Germinal center (tissue), 1 donor: ENCODE data around the gene PTPRG.

Experiments used
- DNase-seq: peaks from one replicate; pipeline ENCODE4 v3.0.0; 2012; ENCODE audit warnings: mixed read lengths, low spot score

The PTPRG gene

DNA sequence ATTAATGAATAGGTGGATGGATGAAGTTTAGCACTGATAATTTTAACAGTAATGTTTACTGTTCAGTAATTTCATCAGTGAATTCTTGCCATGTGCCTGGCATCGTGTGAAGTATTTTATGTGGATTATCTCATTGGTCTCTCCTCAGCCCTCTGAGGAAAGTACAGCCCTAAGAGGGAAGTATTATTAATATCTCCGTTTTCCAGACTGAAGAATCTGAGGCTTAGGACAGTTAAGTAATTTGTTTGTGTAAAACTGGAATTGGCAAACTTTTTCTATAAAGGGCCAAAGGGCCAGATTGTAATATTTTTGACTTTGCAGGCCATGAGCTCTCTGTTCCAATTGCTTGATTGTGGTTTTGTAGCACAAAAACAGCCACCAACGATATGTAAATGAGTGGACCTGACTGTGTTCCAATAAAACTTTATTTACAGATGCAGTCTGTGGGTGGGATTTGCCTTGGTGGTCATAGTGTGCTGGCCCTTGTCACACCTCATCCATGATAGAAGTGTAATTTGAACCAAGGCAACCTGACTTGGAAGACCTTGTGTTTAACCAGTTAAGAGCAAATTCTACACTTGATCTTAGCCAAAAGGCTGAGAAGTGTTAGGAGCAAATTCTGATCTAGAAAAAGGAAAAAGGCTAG, 556.7 kb downstream of the PTPRG start:
- DNase-seq, result no peak

- DNase-seq, result no peak
These were observed 557.8 kb downstream of the PTPRG start for GRCh38 chr3:62119139-62119538.

- no peak for DNase-seq
These were observed 561.4 kb downstream of the PTPRG start for GRCh38 chr3:62122819-62123218.

DNA sequence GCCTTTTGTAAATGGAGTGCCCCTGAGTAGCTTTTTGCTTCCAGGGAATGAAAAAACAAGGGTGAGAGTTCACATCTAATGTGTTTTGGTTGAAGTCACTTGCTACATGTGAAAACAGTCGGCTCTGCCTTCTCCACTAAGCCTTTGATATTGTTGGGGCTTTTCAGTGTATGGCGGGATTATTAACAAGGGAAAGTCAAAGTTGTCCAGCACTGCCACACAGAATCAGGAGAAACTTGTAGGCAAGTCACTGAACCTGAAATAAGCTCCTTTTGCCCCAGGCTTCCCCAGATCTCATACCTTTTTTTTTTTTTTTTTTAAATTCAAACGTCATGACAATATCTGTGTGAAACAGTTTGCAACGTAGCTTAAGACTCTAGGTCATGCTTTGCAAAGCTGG, 564.0 kb downstream of the PTPRG start:
- no peak for DNase-seq

DNA sequence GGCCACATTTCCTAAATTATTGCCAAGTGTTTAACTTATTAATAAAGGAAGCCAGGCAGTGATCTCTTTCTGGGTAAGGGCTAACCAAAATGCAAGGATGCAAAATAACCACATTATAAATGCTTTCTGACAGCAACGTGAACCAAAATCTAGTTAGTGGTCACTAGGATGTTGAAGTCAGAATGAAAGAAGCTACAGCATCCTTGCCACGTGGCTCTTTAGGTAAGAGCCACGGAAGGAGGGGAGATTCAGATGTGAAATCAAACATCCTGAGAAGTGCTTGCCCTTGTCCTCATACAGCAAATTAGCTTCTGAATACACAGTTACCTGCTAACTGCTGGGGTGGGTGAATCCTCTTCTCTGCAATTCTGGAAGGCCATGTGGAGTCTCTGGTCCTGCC, 565.7 kb downstream of the PTPRG start:
- DNase-seq, result no peak

GRCh38 chr3:62128051-62128450, 566.7 kb downstream of the PTPRG start:
- DNase-seq, result no peak

- no peak for DNase-seq
These were observed 567.3 kb downstream of the PTPRG start for GRCh38 chr3:62128681-62129080.

DNA sequence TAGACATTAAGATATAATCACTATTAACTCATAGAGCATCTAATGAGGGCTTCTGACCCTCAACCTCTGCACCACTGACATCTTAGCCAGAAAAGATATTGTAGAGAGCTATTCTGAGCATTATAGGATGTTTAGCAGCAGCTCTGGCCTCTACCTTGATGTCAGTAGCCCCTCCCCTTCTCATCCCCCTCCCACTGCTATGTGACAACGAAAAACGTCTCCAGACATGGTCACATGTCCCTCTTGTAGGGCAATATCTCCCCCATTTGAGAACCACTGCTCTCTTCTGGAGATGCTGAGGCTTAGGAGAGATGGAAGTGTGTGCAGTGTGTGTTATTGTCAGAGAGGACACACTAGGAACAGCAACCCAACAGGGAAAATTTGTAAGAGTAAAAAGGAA, 569.7 kb downstream of the PTPRG start:
- DNase-seq, result no peak

DNA sequence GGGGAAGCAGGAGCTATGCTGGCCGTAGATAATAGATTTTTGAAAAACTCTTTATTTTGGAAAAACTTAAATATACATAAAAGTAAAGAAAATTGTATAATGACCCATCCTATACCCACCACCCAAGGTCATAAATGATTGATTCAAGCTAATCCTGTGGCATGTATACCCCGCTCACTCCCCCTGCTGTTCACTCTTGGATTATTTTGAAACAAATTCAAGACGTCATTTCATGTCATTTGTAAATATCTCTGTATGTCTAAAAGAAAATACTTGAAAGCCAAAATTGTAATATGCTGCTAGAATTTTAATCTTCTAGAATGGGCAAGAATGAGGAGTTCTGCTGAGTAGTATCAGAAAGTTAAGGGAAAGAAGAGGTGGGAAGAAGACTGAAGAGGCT, 570.2 kb downstream of the PTPRG start:
- no peak for DNase-seq

- no peak for DNase-seq
These were observed 570.7 kb downstream of the PTPRG start for GRCh38 chr3:62132027-62132602.

DNA sequence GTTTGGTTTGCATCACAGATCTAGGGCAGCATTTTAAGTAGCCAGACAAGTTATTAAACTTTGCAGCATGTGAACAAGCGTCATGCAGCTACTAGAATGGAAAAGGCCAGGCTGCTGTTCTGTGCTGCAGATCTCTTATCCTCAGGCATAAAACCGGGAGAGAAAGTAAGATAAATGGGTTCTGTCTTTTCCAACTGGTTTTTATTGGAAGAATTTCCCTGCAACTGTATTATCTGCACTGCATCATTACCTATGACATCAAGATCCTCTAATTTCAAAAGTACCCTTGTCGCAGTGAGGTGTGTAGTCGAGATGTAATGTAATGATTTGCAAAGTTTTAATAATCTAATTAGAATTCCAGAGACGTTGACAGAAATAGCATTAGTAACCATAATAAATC, 571.6 kb downstream of the PTPRG start:
- DNase-seq, result no peak

- DNase-seq, result no peak
These were observed 572.7 kb downstream of the PTPRG start for GRCh38 chr3:62134061-62134496.

- no peak for DNase-seq
These were observed 574.4 kb downstream of the PTPRG start for GRCh38 chr3:62135741-62136140.

GRCh38 chr3:62139957-62140356, 578.6 kb downstream of the PTPRG start:
- DNase-seq, result no peak

DNA sequence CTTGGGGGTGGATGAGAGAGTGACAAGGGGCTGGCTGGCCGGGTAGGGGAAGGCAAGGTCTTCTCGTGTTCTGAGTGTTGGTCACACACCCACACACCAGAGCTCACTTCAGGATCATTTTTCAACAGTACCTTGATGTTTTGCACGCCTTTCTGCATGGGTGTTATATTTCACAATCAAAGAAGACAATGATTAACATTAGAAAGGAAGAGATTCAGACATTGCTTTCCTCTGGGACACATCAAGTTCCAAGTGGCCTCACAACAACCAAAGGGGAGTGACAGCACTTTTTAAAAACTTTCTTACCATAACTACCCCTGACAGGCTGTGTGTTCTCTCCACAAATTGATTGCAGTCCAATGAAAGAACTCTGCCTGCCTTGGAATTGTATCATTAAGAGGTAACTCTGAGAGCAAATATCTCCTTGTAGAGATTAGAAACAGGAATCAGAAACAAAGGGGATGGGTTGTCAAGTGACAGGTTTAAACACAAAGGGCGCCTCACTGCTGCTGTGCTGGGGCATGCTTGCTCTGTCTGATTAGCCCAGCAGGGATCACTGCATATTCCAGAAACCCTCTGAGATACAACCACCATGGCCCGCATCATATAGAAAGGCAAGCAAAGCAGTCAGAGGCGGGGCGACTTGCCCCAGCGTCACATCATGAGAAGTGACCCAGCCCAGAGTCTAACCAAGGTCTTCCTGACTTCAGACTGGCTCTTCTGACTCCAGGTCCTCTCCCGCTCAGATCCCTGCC, 581.1 kb downstream of the PTPRG start:
- no peak for DNase-seq

GRCh38 chr3:62143843-62144450, 582.6 kb downstream of the PTPRG start:
- no peak for DNase-seq

DNA sequence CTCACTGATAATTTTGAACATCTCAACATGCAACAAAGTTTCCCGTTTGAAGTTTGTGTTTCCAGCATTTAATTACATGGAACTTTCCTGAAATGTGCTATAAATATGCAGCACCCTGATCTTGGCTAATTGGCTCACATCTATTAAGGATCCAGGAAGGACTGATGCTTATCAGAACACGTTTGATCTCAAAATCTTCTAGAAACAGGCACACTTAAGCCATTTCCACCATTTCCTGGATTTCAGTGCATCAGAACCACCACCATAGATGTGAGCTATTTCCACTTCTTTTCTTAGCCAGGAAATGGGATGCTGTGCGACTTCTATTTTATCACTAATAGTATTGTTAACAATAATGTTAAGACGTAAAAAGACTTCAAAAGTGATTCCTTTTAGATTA, 583.1 kb downstream of the PTPRG start:
- no peak for DNase-seq

- DNase-seq, result no peak
These were observed 583.9 kb downstream of the PTPRG start for GRCh38 chr3:62145086-62145757.

DNA sequence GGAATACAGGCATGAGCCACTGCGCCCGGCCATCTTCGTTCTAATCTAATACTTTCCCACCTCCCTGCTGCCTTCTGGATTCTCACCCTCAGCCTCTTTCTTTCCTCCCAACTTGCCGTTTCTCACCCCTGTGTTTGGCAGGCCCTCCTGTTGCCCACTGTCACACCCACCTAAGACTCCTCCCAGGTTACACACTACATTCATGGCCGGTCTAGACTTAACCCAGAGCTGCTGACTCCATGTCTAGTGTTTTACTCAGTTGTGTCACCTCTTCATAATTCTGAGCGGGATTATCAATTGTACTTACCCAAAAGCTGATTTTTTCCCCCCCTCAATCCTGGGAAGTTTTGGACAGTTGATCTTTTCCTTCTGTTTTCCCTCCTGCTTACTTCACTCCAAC, 588.2 kb downstream of the PTPRG start:
- no peak for DNase-seq

DNA sequence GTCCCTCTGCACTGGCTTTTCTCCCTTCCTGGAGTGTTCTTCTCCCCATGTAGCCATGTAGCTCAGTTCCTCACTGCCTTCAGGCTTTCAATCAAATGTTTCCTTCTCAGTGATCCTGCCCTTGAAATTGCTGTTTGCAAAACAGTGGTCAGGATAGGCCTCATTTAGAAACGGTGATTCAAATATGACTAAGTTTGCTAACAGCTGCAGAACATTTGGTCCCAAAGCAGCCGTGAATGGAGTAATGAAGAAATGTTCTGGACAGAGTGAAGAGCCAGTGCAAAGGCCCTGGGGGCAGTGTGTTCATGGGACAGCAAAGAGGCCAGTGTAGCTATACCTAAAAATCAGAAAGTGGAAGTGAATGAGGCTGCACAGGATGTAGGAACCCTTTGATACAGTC, 588.6 kb downstream of the PTPRG start:
- no peak for DNase-seq

DNA sequence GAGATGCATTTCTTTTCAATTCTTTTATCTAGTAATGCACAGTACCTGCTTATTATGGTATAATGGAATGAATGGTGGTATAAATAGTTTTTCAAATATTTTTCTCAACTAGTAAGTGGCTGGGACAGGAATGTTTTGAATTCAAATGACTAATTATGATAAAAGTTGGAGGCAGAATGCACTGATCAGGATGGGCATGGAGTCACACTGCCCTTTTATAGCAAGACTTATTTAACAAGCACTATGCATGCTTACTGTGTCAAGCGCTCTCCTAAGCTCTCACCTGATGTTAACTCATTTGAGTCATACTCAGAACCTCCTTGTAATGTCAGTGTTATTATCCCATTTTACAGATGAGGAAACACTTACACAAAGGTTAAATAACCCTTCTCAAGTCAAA, 590.2 kb downstream of the PTPRG start:
- no peak for DNase-seq

- no peak for DNase-seq
These were observed 591.9 kb downstream of the PTPRG start for GRCh38 chr3:62153231-62153630.
